Neural cell (in vitro differentiated cells): Measurements from ENCODE around the gene PTPRF. TPM values are rescaled to one million over a fixed set of nuclear protein-coding genes. Genes with fewer than 3 reads are reported as not detected.

Experiments used
- H2AFZ ChIP-seq: fragments of 200-600, 300-800 bp; sonication (generic), shearing (Covaris generic); 2 replicates; pipeline ENCODE4 v1.6.0; 2014; ENCODE audit warnings: low read depth, mild to moderate bottlenecking, antibody characterized with exemption, low read length, moderate library complexity
- H3F3A ChIP-seq: fragments of 200-600 bp; shearing (Covaris generic); 2 replicates; pipeline ENCODE4 v1.6.1; 2016; ENCODE audit warnings: mild to moderate bottlenecking, moderate library complexity, mixed read lengths, antibody characterized with exemption, low read length; ENCODE audit not compliant: insufficient read depth, poor library complexity, severe bottlenecking
- H3K27ac ChIP-seq: fragments of 200-600, 300-800 bp; sonication (generic), shearing (Covaris generic); 2 replicates; pipeline ENCODE4 v1.5.1; 2014; ENCODE audit warnings: mild to moderate bottlenecking, low read length, moderate library complexity
- H3K27me3 ChIP-seq: fragments of 300-800, 200-600 bp; sonication (generic), shearing (Covaris generic); 2 replicates; pipeline ENCODE4 v1.6.0; 2014; ENCODE audit warnings: mild to moderate bottlenecking, low read depth, low read length, moderate library complexity; ENCODE audit not compliant: insufficient read depth
- H3K36me3 ChIP-seq: fragments of 300-800, 200-600 bp; sonication (generic), shearing (Covaris generic); 2 replicates; pipeline ENCODE4 v1.5.1; 2014; ENCODE audit warnings: mild to moderate bottlenecking, antibody characterized with exemption, low read length, moderate library complexity; ENCODE audit not compliant: insufficient read depth
- H3K4me2 ChIP-seq: fragments of 300-800, 200-600 bp; sonication (generic), shearing (Covaris generic); 2 replicates; pipeline ENCODE4 v1.6.0; 2014; ENCODE audit warnings: mild to moderate bottlenecking, low read length
- H3K4me3 ChIP-seq: fragments of 300-800, 200-600 bp; sonication (generic), shearing (Covaris generic); 2 replicates; pipeline ENCODE4 v1.5.1; 2014; ENCODE audit warnings: mild to moderate bottlenecking, low read length, moderate library complexity
- H3K79me2 ChIP-seq: fragments of 200-600 bp; shearing (Covaris generic); replicated peaks from 2 replicates; pipeline ENCODE4 v1.6.0; 2014; ENCODE audit warnings: mild to moderate bottlenecking, low read length, moderate library complexity; ENCODE audit not compliant: insufficient read depth
- H3K9ac ChIP-seq: fragments of 300-800, 200-600 bp; sonication (generic), shearing (Covaris generic); 2 replicates; pipeline ENCODE4 v1.6.1; 2016; ENCODE audit warnings: mild to moderate bottlenecking, low read length, mixed read lengths
- H3K9me2 ChIP-seq: fragments of 200-600 bp; shearing (Covaris generic); 2 replicates; pipeline ENCODE4 v1.6.1; 2016; ENCODE audit warnings: mild to moderate bottlenecking, low read length, mixed read lengths; ENCODE audit not compliant: insufficient read depth
- H3K9me3 ChIP-seq: fragments of 200-600, 300-800 bp; sonication (generic), shearing (Covaris generic); 2 replicates; pipeline ENCODE4 v1.6.1; 2016; ENCODE audit warnings: mild to moderate bottlenecking, mixed run types, low read length, moderate library complexity, mixed read lengths
- H4K20me1 ChIP-seq: fragments of 200-600 bp; shearing (Covaris generic); 2 replicates; pipeline ENCODE4 v1.6.1; 2016; ENCODE audit warnings: mild to moderate bottlenecking, mixed run types; ENCODE audit not compliant: insufficient read depth
- CTCF ChIP-seq: fragments of 450-650 bp; IDR thresholded peaks from 2 replicates; pipeline ENCODE4 v1.5.1; 2014; ENCODE audit warnings: antibody characterized with exemption, mild to moderate bottlenecking, moderate library complexity; ENCODE audit not compliant: poor library complexity, severe bottlenecking
- EP300 ChIP-seq: fragments of 450-650 bp; conservative IDR thresholded peaks from 2 replicates; pipeline ENCODE4 v1.6.1; 2014; ENCODE audit warnings: antibody characterized with exemption, mild to moderate bottlenecking, moderate library complexity; ENCODE audit not compliant: poor library complexity, severe bottlenecking
- EZH2 ChIP-seq: fragments of 200-600, 300-800 bp; shearing (Covaris generic), sonication (generic); IDR thresholded peaks from 2 replicates; pipeline ENCODE4 v1.6.1; 2014; ENCODE audit warnings: antibody characterized with exemption, low read length, borderline replicate concordance, mild to moderate bottlenecking; ENCODE audit not compliant: insufficient read depth, poor library complexity, severe bottlenecking
- MXI1 ChIP-seq: fragments of 450-650 bp; conservative IDR thresholded peaks from 2 replicates; pipeline ENCODE4 v1.6.1; 2014; ENCODE audit warnings: antibody characterized with exemption, mild to moderate bottlenecking; ENCODE audit not compliant: poor library complexity, severe bottlenecking
- POLR2AphosphoS5 ChIP-seq: IDR thresholded peaks from 2 replicates; pipeline ENCODE4 v1.6.1; 2012
- RAD21 ChIP-seq: fragments of 450-650 bp; conservative IDR thresholded peaks from 2 replicates; pipeline ENCODE4 v1.6.1; 2014; ENCODE audit warnings: antibody characterized with exemption, mild to moderate bottlenecking, moderate library complexity
- REST ChIP-seq: IDR thresholded peaks from 2 replicates; pipeline ENCODE4 v1.6.1; 2012; ENCODE audit warnings: borderline replicate concordance
- SMC3 ChIP-seq: fragments of 450-650 bp; conservative IDR thresholded peaks from 2 replicates; pipeline ENCODE4 v1.6.1; 2014; ENCODE audit warnings: antibody characterized with exemption, mild to moderate bottlenecking, moderate library complexity; ENCODE audit not compliant: poor library complexity
- TAF1 ChIP-seq: IDR thresholded peaks from 2 replicates; pipeline ENCODE4 v1.6.1; 2012; ENCODE audit warnings: low read depth
- polyA plus RNA-seq: library from polyadenylated mRNA; depleted of rRNA; stranded (reverse); fragments of >200 nt; gene quantifications from 2 replicates; pipeline ENCODE4 v1.2.3, GENCODE V29; 2014

PTPRF gene
- polyA plus RNA-seq, 1 donor from 2014 or later = 66.6 TPM

- no peaks in the 10 kb centered on the region for H3K9me2 ChIP-seq
- H4K20me1 ChIP-seq = no peaks in the 10 kb centered on the region
- no peaks in the 10 kb centered on the region for H3K9me3 ChIP-seq
- H3K79me2 ChIP-seq = no peaks in the 10 kb centered on the region
- no peaks in the 10 kb centered on the region for H3F3A ChIP-seq
- no peaks in the 10 kb centered on the region for H3K27me3 ChIP-seq
- H3K4me2 ChIP-seq = no peak overlapping the region
- H3K27ac ChIP-seq = no peak overlapping the region
- H3K4me3 ChIP-seq = no peak overlapping the region
- no peak overlapping the region for H3K9ac ChIP-seq
- H2AFZ ChIP-seq = no peak overlapping the region
- TF ChIP-seq CTCF = no peak
- no peak for TF ChIP-seq RAD21
- TF ChIP-seq EZH2 = no peak
- no peak for TF ChIP-seq MXI1
- no peak for TF ChIP-seq TAF1
- TF ChIP-seq SMC3 = no peak
- TF ChIP-seq POLR2AphosphoS5 = no peak
- TF ChIP-seq EP300 = no peak
- no peak for TF ChIP-seq REST
- H3K36me3 ChIP-seq = no peaks in the 10 kb centered on the region
These were observed 10.4 kb upstream of the PTPRF start for GRCh38 chr1:43520100-43520778.

GRCh38 chr1:43521078-43521477 lies 9.6 kb upstream of the PTPRF start:
- Histone ChIP-seq H3K27me3 (no peaks in the 10 kb centered on the region), H3K4me3 (no peak overlapping the region)

More at GRCh38 chr1:43521078-43521477, 9.6 kb upstream of the PTPRF start:
- Histone ChIP-seq H3K9me2 (no peaks in the 10 kb centered on the region), H3K79me2 (no peaks in the 10 kb centered on the region), H3K9ac (no peak overlapping the region), H3K9me3 (no peaks in the 10 kb centered on the region), H3F3A (no peaks in the 10 kb centered on the region), H3K36me3 (no peaks in the 10 kb centered on the region), H3K4me2 (no peak overlapping the region), H2AFZ (no peak overlapping the region), H3K27ac (no peak overlapping the region), H4K20me1 (no peaks in the 10 kb centered on the region)
- TF ChIP-seq TAF1 = no peak
- TF ChIP-seq POLR2AphosphoS5 = no peak
- TF ChIP-seq RAD21 = no peak
- TF ChIP-seq SMC3 = no peak
- no peak for TF ChIP-seq EP300
- TF ChIP-seq CTCF = no peak
- TF ChIP-seq REST = no peak
- TF ChIP-seq EZH2 = no peak
- TF ChIP-seq MXI1 = no peak
